RWPE1 (cell line): ENCODE measurements around the gene SYNJ2BP.
"Not testable (repeated sequence)": the region's sequence is repeated elsewhere in the genome, so short reads cannot be mapped to it uniquely, and the experiment has no call there.

ENCODE experiments used
- CTCF ChIA-PET: fragments of 350-600 bp; sonication (Branson Sonifier 250); formaldehyde crosslinking; extraction: SDS; loops from one replicate; lab custom pipeline; 2021; lab: Yijun Ruan, JAX
- POLR2A ChIA-PET: fragments of 400-600 bp; formaldehyde crosslinking; extraction: SDS; loops from one replicate; lab custom pipeline; 2020; ENCODE audit warnings: antibody characterized with exemption; ENCODE audit not compliant: low non-redundant PET; lab: Yijun Ruan, JAX
- DNase-seq: peaks from one replicate; pipeline ENCODE4 v3.0.0; 2012; ENCODE audit warnings: low spot score
- H3K27ac ChIP-seq: fragments of 450-650 bp; 2 replicates; pipeline ENCODE4 v1.5.1; 2017
- TF ChIP-seq, protein P1 (sequence below): fragments of 450-650 bp; conservative IDR thresholded peaks from 2 replicates; pipeline ENCODE4 v1.5.1; 2017; ENCODE audit warnings: low read depth, mild to moderate bottlenecking

Gene SYNJ2BP

GRCh38 chr14:70436867-70437266 is 20.0 kb upstream of the SYNJ2BP start:
- ChIA-PET POLR2A (no interaction called here), CTCF (no interaction called here)
- no peak overlapping the region for H3K27ac ChIP-seq
- no peak for DNase-seq
- TF ChIP-seq, protein P1, sequence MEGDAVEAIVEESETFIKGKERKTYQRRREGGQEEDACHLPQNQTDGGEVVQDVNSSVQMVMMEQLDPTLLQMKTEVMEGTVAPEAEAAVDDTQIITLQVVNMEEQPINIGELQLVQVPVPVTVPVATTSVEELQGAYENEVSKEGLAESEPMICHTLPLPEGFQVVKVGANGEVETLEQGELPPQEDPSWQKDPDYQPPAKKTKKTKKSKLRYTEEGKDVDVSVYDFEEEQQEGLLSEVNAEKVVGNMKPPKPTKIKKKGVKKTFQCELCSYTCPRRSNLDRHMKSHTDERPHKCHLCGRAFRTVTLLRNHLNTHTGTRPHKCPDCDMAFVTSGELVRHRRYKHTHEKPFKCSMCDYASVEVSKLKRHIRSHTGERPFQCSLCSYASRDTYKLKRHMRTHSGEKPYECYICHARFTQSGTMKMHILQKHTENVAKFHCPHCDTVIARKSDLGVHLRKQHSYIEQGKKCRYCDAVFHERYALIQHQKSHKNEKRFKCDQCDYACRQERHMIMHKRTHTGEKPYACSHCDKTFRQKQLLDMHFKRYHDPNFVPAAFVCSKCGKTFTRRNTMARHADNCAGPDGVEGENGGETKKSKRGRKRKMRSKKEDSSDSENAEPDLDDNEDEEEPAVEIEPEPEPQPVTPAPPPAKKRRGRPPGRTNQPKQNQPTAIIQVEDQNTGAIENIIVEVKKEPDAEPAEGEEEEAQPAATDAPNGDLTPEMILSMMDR = no peak

GRCh38 chr14:70426555-70426954 is 9.7 kb upstream of the SYNJ2BP start:
- H3K27ac ChIP-seq, DNase-seq, POLR2A ChIA-PET: not testable (repeated sequence)
- CTCF ChIA-PET = interaction anchor here (0.6 to 0.7 kb wide), 2 partner anchors 11 to 134 kb away, joined by 3 to 7 read pairs; no protein-coding TSS in a partner anchor

- no peak for DNase-seq
- TF ChIP-seq, protein P1 = no peak
- POLR2A ChIA-PET = no interaction called here
- no peak overlapping the region for H3K27ac ChIP-seq
- CTCF ChIA-PET = no interaction called here
Measured at GRCh38 chr14:70425354-70425753, 8.5 kb upstream of the SYNJ2BP start.

DNA sequence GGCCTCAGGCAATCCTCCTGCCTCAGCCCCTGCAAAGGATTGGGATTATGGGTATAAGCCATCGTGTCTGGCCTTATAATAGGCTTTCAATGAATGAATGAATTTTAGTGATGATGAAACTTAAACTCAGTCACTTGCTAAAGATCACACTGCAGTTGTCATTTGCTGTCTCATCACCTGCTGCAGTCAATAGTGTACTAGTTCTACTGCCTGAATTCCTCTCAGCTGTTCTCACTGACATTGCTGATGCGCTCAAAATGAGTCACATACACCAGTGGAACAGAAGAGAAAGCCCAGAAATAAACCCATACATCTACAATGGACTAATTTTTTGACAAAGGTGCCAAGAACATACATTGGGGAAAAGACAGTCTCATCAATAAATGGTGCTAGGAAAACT is 5.6 kb upstream of the SYNJ2BP start:
- TF ChIP-seq, protein P1 = no peak
- H3K27ac ChIP-seq = no peak overlapping the region
- CTCF ChIA-PET = no interaction called here
- no peak for DNase-seq
- POLR2A ChIA-PET = no interaction called here

- CTCF ChIA-PET, POLR2A ChIA-PET, DNase-seq, H3K27ac ChIP-seq: not testable (repeated sequence)
Measured at GRCh38 chr14:70419270-70419931, 2.5 kb upstream of the SYNJ2BP start.

GRCh38 chr14:70416338-70416724 is 559 bp downstream of the SYNJ2BP start:
- POLR2A ChIA-PET = no interaction called here
- CTCF ChIA-PET = no interaction called here

GRCh38 chr14:70415788-70416187 is 1.1 kb downstream of the SYNJ2BP start:
- ChIA-PET POLR2A (no interaction called here), CTCF (interaction anchor here (0.6 kb wide), 1 partner anchor 286 kb away, joined by 3 read pairs; no protein-coding TSS in a partner anchor)
- H3K27ac ChIP-seq = no peak overlapping the region
- no peak for DNase-seq
- TF ChIP-seq, protein P1 = no peak

More at GRCh38 chr14:70416338-70416724, 559 bp downstream of the SYNJ2BP start:
- H3K27ac ChIP-seq = peak overlapping the region; percentile 69
- DNase-seq = peak; percentile 15
- TF ChIP-seq, protein P1 = no peak
